Renal cortex interstitium (tissue), 11 donors: Measurements from ENCODE around the gene MUC13. TPM values are rescaled to one million over a fixed set of nuclear protein-coding genes. Genes with fewer than 3 reads are reported as not detected.

Experiments used
- DNase-seq, 11 donors: peaks; one replicate each; pipeline ENCODE4 v3.0.0-alpha.2; 2013; ENCODE audit warnings: low read depth in 9 of 11, low spot score in 4 of 11; ENCODE audit errors: extremely low read depth in 1 of 11
- polyA plus RNA-seq, 3 donors: library from polyadenylated mRNA; unstranded; fragments of 120-200 nt; gene quantifications; one replicate each; pipeline ENCODE4 v1.2.1, GENCODE V29; 2013; ENCODE audit not compliant: insufficient read length in 3 of 3

The MUC13 gene
- polyA plus RNA-seq, 3 donors, result 0.83 TPM; not detected in 2

- DNase-seq, result peak in 2 of 11 donors; percentile 20 to 26
Observed at GRCh38 chr3:124882816-124883747, 51.5 kb downstream of the MUC13 start.

GRCh38 chr3:124881976-124882697, 52.4 kb downstream of the MUC13 start:
- no peak for DNase-seq

GRCh38 chr3:124879337-124879680, 55.2 kb downstream of the MUC13 start:
- no peak for DNase-seq

GRCh38 chr3:124878561-124879336, 55.8 kb downstream of the MUC13 start:
- peak in 2 of 11 donors; percentile 13 to 28 for DNase-seq

GRCh38 chr3:124877674-124878073, 56.9 kb downstream of the MUC13 start:
- DNase-seq, result no peak

- DNase-seq, result no peak
Observed at GRCh38 chr3:124876401-124876878, 58.1 kb downstream of the MUC13 start.

- DNase-seq, result no peak
Observed at GRCh38 chr3:124873226-124873625, 61.3 kb downstream of the MUC13 start.

- DNase-seq, result no peak
Observed at GRCh38 chr3:124867511-124867910, 67.0 kb downstream of the MUC13 start.

GRCh38 chr3:124862006-124862405, 72.5 kb downstream of the MUC13 start:
- no peak for DNase-seq

GRCh38 chr3:124861041-124861440, 73.5 kb downstream of the MUC13 start:
- no peak for DNase-seq

- DNase-seq, result no peak
Observed at GRCh38 chr3:124860599-124860998, 74.0 kb downstream of the MUC13 start.

GRCh38 chr3:124859025-124859424, 75.5 kb downstream of the MUC13 start:
- no peak for DNase-seq

GRCh38 chr3:124858275-124858674, 76.3 kb downstream of the MUC13 start:
- no peak for DNase-seq

GRCh38 chr3:124856677-124857076, 77.9 kb downstream of the MUC13 start:
- no peak for DNase-seq

Other genes with a start within 250 kb of the MUC13 start
- 10 to 100 TPM; 41.0 to 52.9 (median 45.9) TPM for gene UMPS, start 204.3 kb downstream of the MUC13 start, polyA plus RNA-seq
- gene ITGB5, start 47.4 kb downstream of the MUC13 start, polyA plus RNA-seq, result 100 to 1,000 TPM in 1 of 3 donors, 10 to 100 TPM in 2; 85.9 to 104 (median 99.4) TPM
- gene HEG1, start 121.2 kb upstream of the MUC13 start, polyA plus RNA-seq, result 10 to 100 TPM; 24.2 to 32.1 (median 25.6) TPM